ENCODE measurements around the gene PPFIA1. TPM values are rescaled to one million over a fixed set of nuclear protein-coding genes. Genes with fewer than 3 reads are reported as not detected.
A peak's percentile ranks its signal among the peaks of the same experiment; 100 is the strongest.

The PPFIA1 gene
- total and polyA plus RNA-seq, 2 of the 13 experiments (the other 11 are each of a cell fraction or from before 2014, with no cell fraction given) = 29.9 to 45.2 TPM

DNA sequence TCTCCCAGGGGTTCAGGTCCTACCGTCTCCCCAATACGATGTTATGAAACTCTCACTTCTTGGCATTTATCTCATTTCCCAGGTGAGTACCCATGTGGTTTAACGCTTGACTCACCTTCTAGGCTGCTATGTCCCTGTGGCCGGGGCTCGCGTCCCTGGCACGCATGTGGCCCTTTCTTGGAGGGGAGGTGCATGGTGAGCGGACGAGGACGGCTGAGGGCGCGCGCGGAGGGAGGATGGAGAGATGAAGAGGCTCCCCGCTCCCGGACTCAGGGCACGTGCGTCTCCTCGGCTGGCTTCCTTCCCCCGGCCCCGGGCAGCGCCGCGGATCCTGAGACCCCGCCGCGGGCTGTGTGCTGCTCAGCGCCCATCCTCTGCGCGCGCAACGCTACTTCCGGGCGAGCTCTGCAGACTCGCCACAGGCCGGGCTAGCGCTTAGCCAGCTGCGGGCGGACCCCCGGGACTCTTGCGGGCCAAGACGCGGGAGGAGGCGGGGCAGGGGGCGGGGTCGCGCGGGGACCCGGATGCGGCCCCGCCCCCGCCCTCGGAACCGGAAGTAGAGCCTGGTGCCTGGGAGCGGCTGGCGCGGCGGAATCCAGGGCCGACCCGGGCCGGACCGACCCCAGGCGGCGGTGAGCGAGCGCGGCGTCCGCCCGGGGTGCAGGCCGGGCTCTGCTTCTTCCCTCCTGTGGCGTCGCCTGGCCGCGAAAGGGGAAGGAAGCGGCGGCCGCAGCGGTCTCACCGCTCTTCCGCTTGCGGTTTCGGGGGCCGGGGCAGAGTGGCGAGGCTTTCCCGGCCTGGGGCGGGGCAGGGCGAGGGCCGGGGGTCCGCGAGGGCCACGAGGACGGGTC is 127.7 kb downstream of the PPFIA1 start, which contains the start of gene CTTN (continued):
- TF ChIP-seq ZFX (CRISPR knock-in tag; IDR thresholded peaks at IDR 0.05; ENCODE audit: low read depth) (peak; percentile 94), ZNF136 (CRISPR knock-in tag; IDR thresholded peaks at IDR 0.05; ENCODE audit: low read depth) (no peak), SRY (CRISPR knock-in tag; IDR thresholded peaks at IDR 0.05) (peak; percentile 89), NFRKB (IDR thresholded peaks at IDR 0.05) (no peak), ATF7 (IDR thresholded peaks at IDR 0.05) (no peak), ATF7 (CRISPR knock-in tag; IDR thresholded peaks at IDR 0.05) (peak; percentile 70), ZFP36 (IDR thresholded peaks at IDR 0.05; ENCODE audit: borderline replicate concordance, low read depth, low read length, partially characterized antibody) (no peak), KAT7 (CRISPR knock-in tag; IDR thresholded peaks at IDR 0.05; ENCODE audit: borderline replicate concordance) (peak; percentile 38; the same call in 1 of the 2 replicates), MEF2D (CRISPR knock-in tag; IDR thresholded peaks at IDR 0.05) (no peak), MIER3 (CRISPR knock-in tag; IDR thresholded peaks at IDR 0.05; ENCODE audit: borderline replicate concordance) (no peak; the same call in 1 of the 2 replicates)
- TF ChIP-seq, protein P1, sequence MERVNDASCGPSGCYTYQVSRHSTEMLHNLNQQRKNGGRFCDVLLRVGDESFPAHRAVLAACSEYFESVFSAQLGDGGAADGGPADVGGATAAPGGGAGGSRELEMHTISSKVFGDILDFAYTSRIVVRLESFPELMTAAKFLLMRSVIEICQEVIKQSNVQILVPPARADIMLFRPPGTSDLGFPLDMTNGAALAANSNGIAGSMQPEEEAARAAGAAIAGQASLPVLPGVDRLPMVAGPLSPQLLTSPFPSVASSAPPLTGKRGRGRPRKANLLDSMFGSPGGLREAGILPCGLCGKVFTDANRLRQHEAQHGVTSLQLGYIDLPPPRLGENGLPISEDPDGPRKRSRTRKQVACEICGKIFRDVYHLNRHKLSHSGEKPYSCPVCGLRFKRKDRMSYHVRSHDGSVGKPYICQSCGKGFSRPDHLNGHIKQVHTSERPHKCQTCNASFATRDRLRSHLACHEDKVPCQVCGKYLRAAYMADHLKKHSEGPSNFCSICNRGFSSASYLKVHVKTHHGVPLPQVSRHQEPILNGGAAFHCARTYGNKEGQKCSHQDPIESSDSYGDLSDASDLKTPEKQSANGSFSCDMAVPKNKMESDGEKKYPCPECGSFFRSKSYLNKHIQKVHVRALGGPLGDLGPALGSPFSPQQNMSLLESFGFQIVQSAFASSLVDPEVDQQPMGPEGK (CRISPR knock-in tag; IDR thresholded peaks at IDR 0.05) = peak; percentile 56
- TF ChIP-seq, protein P2, sequence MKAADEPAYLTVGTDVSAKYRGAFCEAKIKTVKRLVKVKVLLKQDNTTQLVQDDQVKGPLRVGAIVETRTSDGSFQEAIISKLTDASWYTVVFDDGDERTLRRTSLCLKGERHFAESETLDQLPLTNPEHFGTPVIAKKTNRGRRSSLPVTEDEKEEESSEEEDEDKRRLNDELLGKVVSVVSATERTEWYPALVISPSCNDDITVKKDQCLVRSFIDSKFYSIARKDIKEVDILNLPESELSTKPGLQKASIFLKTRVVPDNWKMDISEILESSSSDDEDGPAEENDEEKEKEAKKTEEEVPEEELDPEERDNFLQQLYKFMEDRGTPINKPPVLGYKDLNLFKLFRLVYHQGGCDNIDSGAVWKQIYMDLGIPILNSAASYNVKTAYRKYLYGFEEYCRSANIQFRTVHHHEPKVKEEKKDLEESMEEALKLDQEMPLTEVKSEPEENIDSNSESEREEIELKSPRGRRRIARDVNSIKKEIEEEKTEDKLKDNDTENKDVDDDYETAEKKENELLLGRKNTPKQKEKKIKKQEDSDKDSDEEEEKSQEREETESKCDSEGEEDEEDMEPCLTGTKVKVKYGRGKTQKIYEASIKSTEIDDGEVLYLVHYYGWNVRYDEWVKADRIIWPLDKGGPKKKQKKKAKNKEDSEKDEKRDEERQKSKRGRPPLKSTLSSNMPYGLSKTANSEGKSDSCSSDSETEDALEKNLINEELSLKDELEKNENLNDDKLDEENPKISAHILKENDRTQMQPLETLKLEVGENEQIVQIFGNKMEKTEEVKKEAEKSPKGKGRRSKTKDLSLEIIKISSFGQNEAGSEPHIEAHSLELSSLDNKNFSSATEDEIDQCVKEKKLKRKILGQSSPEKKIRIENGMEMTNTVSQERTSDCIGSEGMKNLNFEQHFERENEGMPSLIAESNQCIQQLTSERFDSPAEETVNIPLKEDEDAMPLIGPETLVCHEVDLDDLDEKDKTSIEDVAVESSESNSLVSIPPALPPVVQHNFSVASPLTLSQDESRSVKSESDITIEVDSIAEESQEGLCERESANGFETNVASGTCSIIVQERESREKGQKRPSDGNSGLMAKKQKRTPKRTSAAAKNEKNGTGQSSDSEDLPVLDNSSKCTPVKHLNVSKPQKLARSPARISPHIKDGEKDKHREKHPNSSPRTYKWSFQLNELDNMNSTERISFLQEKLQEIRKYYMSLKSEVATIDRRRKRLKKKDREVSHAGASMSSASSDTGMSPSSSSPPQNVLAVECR (CRISPR knock-in tag; IDR thresholded peaks at IDR 0.05; ENCODE audit: borderline replicate concordance) = peak; percentile 96
- TF ChIP-seq, protein P3, sequence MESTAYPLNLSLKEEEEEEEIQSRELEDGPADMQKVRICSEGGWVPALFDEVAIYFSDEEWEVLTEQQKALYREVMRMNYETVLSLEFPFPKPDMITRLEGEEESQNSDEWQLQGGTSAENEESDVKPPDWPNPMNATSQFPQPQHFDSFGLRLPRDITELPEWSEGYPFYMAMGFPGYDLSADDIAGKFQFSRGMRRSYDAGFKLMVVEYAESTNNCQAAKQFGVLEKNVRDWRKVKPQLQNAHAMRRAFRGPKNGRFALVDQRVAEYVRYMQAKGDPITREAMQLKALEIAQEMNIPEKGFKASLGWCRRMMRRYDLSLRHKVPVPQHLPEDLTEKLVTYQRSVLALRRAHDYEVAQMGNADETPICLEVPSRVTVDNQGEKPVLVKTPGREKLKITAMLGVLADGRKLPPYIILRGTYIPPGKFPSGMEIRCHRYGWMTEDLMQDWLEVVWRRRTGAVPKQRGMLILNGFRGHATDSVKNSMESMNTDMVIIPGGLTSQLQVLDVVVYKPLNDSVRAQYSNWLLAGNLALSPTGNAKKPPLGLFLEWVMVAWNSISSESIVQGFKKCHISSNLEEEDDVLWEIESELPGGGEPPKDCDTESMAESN (CRISPR knock-in tag; conservative IDR thresholded peaks at IDR 0.05) = peak; percentile 72; the same call in 1 of the 2 replicates
- TF ChIP-seq, protein P4, sequence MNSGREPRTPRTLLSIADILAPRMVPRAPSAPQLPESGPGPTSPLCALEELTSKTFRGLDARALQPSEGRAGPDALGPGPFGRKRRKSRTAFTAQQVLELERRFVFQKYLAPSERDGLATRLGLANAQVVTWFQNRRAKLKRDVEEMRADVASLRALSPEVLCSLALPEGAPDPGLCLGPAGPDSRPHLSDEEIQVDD (CRISPR knock-in tag; IDR thresholded peaks at IDR 0.05; ENCODE audit: borderline replicate concordance) = peak; percentile 51; the same call in 1 of the 2 replicates
- TF ChIP-seq, protein P5, sequence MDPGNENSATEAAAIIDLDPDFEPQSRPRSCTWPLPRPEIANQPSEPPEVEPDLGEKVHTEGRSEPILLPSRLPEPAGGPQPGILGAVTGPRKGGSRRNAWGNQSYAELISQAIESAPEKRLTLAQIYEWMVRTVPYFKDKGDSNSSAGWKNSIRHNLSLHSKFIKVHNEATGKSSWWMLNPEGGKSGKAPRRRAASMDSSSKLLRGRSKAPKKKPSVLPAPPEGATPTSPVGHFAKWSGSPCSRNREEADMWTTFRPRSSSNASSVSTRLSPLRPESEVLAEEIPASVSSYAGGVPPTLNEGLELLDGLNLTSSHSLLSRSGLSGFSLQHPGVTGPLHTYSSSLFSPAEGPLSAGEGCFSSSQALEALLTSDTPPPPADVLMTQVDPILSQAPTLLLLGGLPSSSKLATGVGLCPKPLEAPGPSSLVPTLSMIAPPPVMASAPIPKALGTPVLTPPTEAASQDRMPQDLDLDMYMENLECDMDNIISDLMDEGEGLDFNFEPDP (CRISPR knock-in tag; conservative IDR thresholded peaks at IDR 0.05) = 0 out of 2 replicates have a peak, but pooled peaks have one; percentile 68
- TF ChIP-seq, protein P6, sequence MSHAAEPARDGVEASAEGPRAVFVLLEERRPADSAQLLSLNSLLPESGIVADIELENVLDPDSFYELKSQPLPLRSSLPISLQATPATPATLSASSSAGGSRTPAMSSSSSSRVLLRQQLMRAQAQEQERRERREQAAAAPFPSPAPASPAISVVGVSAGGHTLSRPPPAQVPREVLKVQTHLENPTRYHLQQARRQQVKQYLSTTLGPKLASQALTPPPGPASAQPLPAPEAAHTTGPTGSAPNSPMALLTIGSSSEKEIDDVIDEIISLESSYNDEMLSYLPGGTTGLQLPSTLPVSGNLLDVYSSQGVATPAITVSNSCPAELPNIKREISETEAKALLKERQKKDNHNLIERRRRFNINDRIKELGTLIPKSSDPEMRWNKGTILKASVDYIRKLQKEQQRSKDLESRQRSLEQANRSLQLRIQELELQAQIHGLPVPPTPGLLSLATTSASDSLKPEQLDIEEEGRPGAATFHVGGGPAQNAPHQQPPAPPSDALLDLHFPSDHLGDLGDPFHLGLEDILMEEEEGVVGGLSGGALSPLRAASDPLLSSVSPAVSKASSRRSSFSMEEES (CRISPR knock-in tag; IDR thresholded peaks at IDR 0.05) = no peak; the same call in 1 of the 2 replicates

Measured in HepG2 (cell line).